ENCODE results near the gene SNX18.
"Not testable (repeated sequence)": the region's sequence is repeated elsewhere in the genome, so short reads cannot be mapped to it uniquely, and the experiment has no call there.

SNX18 gene

GRCh38 chr5:54517512-54518145, at the start of gene SNX18:
Gene SNX18 (plus strand): TSS chr5:54517759. CDS start chr5:54517953, 194 bp downstream.
- peak; percentile 92 for DNase-seq

GRCh38 chr5:54469622-54470021, 47.9 kb upstream of the SNX18 start:
- no peak for DNase-seq

- DNase-seq = no peak
Measured at GRCh38 chr5:54470128-54470527, 47.4 kb upstream of the SNX18 start.

- no peak for DNase-seq
Measured at GRCh38 chr5:54470677-54471076, 46.9 kb upstream of the SNX18 start.

- DNase-seq = no peak
Measured at GRCh38 chr5:54471398-54471797, 46.2 kb upstream of the SNX18 start.

GRCh38 chr5:54476682-54477081, 40.9 kb upstream of the SNX18 start:
- DNase-seq = no peak

GRCh38 chr5:54477941-54478478, 39.5 kb upstream of the SNX18 start:
- DNase-seq = no peak

- no peak for DNase-seq
Measured at GRCh38 chr5:54480296-54480695, 37.3 kb upstream of the SNX18 start.

GRCh38 chr5:54484219-54484894, 33.2 kb upstream of the SNX18 start:
- DNase-seq = no peak

- not testable (repeated sequence) for DNase-seq
Measured at GRCh38 chr5:54485659-54486058, 31.9 kb upstream of the SNX18 start.

GRCh38 chr5:54489648-54489979, 27.9 kb upstream of the SNX18 start:
- DNase-seq = not testable (repeated sequence)

- no peak for DNase-seq
Measured at GRCh38 chr5:54491326-54491725, 26.2 kb upstream of the SNX18 start.

- no peak for DNase-seq
Measured at GRCh38 chr5:54492178-54492577, 25.4 kb upstream of the SNX18 start.

- DNase-seq = no peak
Measured at GRCh38 chr5:54495027-54495426, 22.5 kb upstream of the SNX18 start.

- no peak for DNase-seq
Measured at GRCh38 chr5:54514291-54514690, 3.3 kb upstream of the SNX18 start.

- DNase-seq = no peak
Measured at GRCh38 chr5:54514841-54515432, 2.6 kb upstream of the SNX18 start.

- DNase-seq = no peak
Measured at GRCh38 chr5:54515634-54516033, 1.9 kb upstream of the SNX18 start.

- DNase-seq = no peak
Measured at GRCh38 chr5:54516051-54516655, 1.4 kb upstream of the SNX18 start.

GRCh38 chr5:54517174-54517511, 416 bp upstream of the SNX18 start:
- no peak for DNase-seq

GRCh38 chr5:54518146-54518817, 723 bp downstream of the SNX18 start:
- peak; percentile 72 for DNase-seq

GRCh38 chr5:54518818-54519508, 1.4 kb downstream of the SNX18 start:
- DNase-seq = peak; percentile 11

- no peak for DNase-seq
Measured at GRCh38 chr5:54519509-54519876, 1.9 kb downstream of the SNX18 start.

GRCh38 chr5:54520438-54520846, 2.9 kb downstream of the SNX18 start:
- peak; percentile 9 for DNase-seq
